HEK293 (cell line): ENCODE measurements around the gene CSNK1G2.

Source experiments
- CTCF ChIP-seq: fragments of 450-650 bp; formaldehyde crosslinking; IDR thresholded peaks from 2 replicates; pipeline ENCODE4 v1.5.1; 2016; ENCODE audit warnings: missing biosample characterization, missing genetic modification characterization
- OSR2 ChIP-seq: fragments of 450-650 bp; formaldehyde crosslinking; IDR thresholded peaks from 2 replicates; pipeline ENCODE4 v1.5.1; 2016; ENCODE audit warnings: missing biosample characterization, missing genetic modification characterization
- ZNF114 ChIP-seq: fragments of 450-650 bp; formaldehyde crosslinking; IDR thresholded peaks from 2 replicates; pipeline ENCODE4 v1.5.0; 2017; ENCODE audit warnings: missing biosample characterization, missing genetic modification characterization
- ZNF138 ChIP-seq: fragments of 450-650 bp; formaldehyde crosslinking; IDR thresholded peaks from 2 replicates; pipeline ENCODE4 v1.5.1; 2016; ENCODE audit warnings: missing biosample characterization, missing genetic modification characterization, borderline replicate concordance
- ZNF274 ChIP-seq, 2 experiments: fragments of 200-500 bp in 1 of 2; fragments of 450-650 bp in 1 of 2; sonication (Bioruptor generic) in 1 of 2; formaldehyde crosslinking in 1 of 2; IDR thresholded peaks; 2 replicates each; pipeline versions ENCODE4 v1.5.1 to v1.6.1; 2014 to 2016; ENCODE audit warnings: borderline replicate concordance in 1 of 2, inconsistent platforms in 1 of 2, low read length in 1 of 2, missing biosample characterization in 1 of 2, missing genetic modification characterization in 1 of 2
- ZNF398 ChIP-seq: fragments of 450-650 bp; formaldehyde crosslinking; IDR thresholded peaks from 2 replicates; pipeline ENCODE4 v1.5.1; 2017; ENCODE audit warnings: missing biosample characterization, missing genetic modification characterization
- ZNF791 ChIP-seq: fragments of 450-650 bp; formaldehyde crosslinking; IDR thresholded peaks from 2 replicates; pipeline ENCODE4 v1.5.1; 2016; ENCODE audit warnings: missing biosample characterization, missing genetic modification characterization
- ZSCAN30 ChIP-seq: fragments of 450-650 bp; IDR thresholded peaks from 2 replicates; pipeline ENCODE4 v1.5.1; 2018; ENCODE audit warnings: missing biosample characterization, mild to moderate bottlenecking, missing genetic modification characterization, moderate library complexity

GRCh38 chr19:1997353-1998233 is 56.6 kb downstream of the CSNK1G2 start:
- TF ChIP-seq ZSCAN30 (tag by site-specific recombination) (no peak), ZNF114 (tag by site-specific recombination) (no peak), ZNF398 (no peak), CTCF (tag by site-specific recombination) (no peak), ZNF791 (tag by site-specific recombination) (no peak), ZNF274 (IDR thresholded peaks at IDR 0.05; ENCODE audit: low read length) (no peak), ZNF274 (tag by site-specific recombination; IDR thresholded peaks at IDR 0.05; ENCODE audit: borderline replicate concordance) (no peak), OSR2 (tag by site-specific recombination) (no peak), ZNF138 (tag by site-specific recombination) (no peak)
